ENCODE measurements around the gene CREM. TPM values are rescaled to one million over a fixed set of nuclear protein-coding genes. Genes with fewer than 3 reads are reported as not detected.

The CREM gene
- total RNA-seq, 1 experiment from 2014 or later, result 21.4 TPM

GRCh38 chr10:35251373-35252100 lies 124.9 kb downstream of the CREM start (continued):
- no peak for TF ChIP-seq POLR2AphosphoS5 (IDR thresholded peaks at IDR 0.05; ENCODE audit: low read depth, low read length)
- no peak for TF ChIP-seq RAD21 (IDR thresholded peaks at IDR 0.05; ENCODE audit: low read depth)

GRCh38 chr10:35257057-35257983 lies 130.7 kb downstream of the CREM start:
- no peaks in the 10 kb centered on the region for H4K20me1 ChIP-seq (ENCODE audit: insufficient read depth)
- ChIA-PET POLR2A (no interaction called here), RAD21 (ENCODE audit: low non-redundant PET in 1 of 2, low total read pairs in 2 of 2, uncharacterized antibody in 2 of 2, unreplicated experiment in 2 of 2) (no interaction called here), CTCF (no interaction called here)
- no peak for TF ChIP-seq EGR1 (IDR thresholded peaks at IDR 0.05; ENCODE audit: low read depth)
- TF ChIP-seq POLR2AphosphoS5 (IDR thresholded peaks at IDR 0.05; ENCODE audit: low read depth, low read length), result no peak
- TF ChIP-seq FOSL1 (IDR thresholded peaks at IDR 0.05; ENCODE audit: low read depth), result no peak
- peak; percentile 43; the same call in 1 of the 2 replicates for TF ChIP-seq CBX3 (IDR thresholded peaks at IDR 0.05; ENCODE audit: low read depth)
- no peak overlapping the region for H3K4me2 ChIP-seq (ENCODE audit: low read length)
- H3K79me2 ChIP-seq (ENCODE audit: insufficient read depth, low read length), result no peaks in the 10 kb centered on the region
- no peak overlapping the region for H3K9ac ChIP-seq (ENCODE audit: low read length)
- intact Hi-C loops (cut with micrococcal nuclease), result no loop called here
- H3K9me2 ChIP-seq (ENCODE audit: insufficient read depth), result no peaks in the 10 kb centered on the region
- ATAC-seq (no peak), DNase-seq (ENCODE audit: low read depth, low spot score) (no peak)
- no peak overlapping the region for H2AFZ ChIP-seq (ENCODE audit: low read depth, low read length, poor library complexity, severe bottlenecking)
- BruUV-seq (replicated peaks), result no TSS peak
- H3K36me3 ChIP-seq (ENCODE audit: control insufficient read depth in 1 of 2, insufficient read depth in 2 of 2, low read length in 2 of 2), result no peaks in the 10 kb centered on the region
- H3K27ac ChIP-seq (ENCODE audit: low read depth, low read length), result no peak overlapping the region
- no peak overlapping the region for H3K4me3 ChIP-seq (replicated peaks in 1 of 2; ENCODE audit: low read depth in 1 of 2, low read length in 2 of 2)
- H3K27me3 ChIP-seq (ENCODE audit: insufficient read depth, low read length), result no peaks in the 10 kb centered on the region
- peaks cover 0 to 7% of the 10 kb centered on the region in 2 experiments; a peak in 1 of 4 replicates for H3K4me1 ChIP-seq (ENCODE audit: control insufficient read depth in 1 of 2, insufficient read depth in 2 of 2, low read length in 2 of 2)
- H3K9me3 ChIP-seq (ENCODE audit: control insufficient read depth in 1 of 2, insufficient read depth in 1 of 2, low read depth in 1 of 2, low read length in 2 of 2), result peaks cover 0 to 6% of the 10 kb centered on the region in 2 experiments; a peak in 1 of 4 replicates

All from HCT116 (cell line).